HG02623 (cell line): ENCODE data around the gene FOXI2.

Experiments used
- ATAC-seq: cut with Tn5 transposase; IDR thresholded peaks from one replicate; pipeline ENCODE4 v1.9.1; 2021; ENCODE audit warnings: moderate library complexity; ENCODE audit not compliant: unreplicated experiment

FOXI2 gene

GRCh38 chr10:127736915-127737562, at the start of gene FOXI2:
Gene FOXI2, plus strand, starts transcription at chr10:127737185. Its CDS starts 89 bp downstream, at chr10:127737274.
- ATAC-seq: no peak

- ATAC-seq: no peak
Measured at GRCh38 chr10:127687548-127687947, 49.4 kb upstream of the FOXI2 start.

GRCh38 chr10:127690176-127690835, 46.7 kb upstream of the FOXI2 start:
- no peak for ATAC-seq

GRCh38 chr10:127694580-127695193, 42.3 kb upstream of the FOXI2 start:
- no peak for ATAC-seq

GRCh38 chr10:127695431-127695830, 41.6 kb upstream of the FOXI2 start:
- no peak for ATAC-seq

GRCh38 chr10:127698886-127699285, 38.1 kb upstream of the FOXI2 start:
- ATAC-seq: no peak

GRCh38 chr10:127699311-127699710, 37.7 kb upstream of the FOXI2 start:
- ATAC-seq: no peak

- no peak for ATAC-seq
Measured at GRCh38 chr10:127702271-127702670, 34.7 kb upstream of the FOXI2 start.

GRCh38 chr10:127715249-127715648, 21.7 kb upstream of the FOXI2 start:
- ATAC-seq: no peak

- ATAC-seq: no peak
Measured at GRCh38 chr10:127715782-127716378, 21.1 kb upstream of the FOXI2 start.

- no peak for ATAC-seq
Measured at GRCh38 chr10:127720142-127720541, 16.8 kb upstream of the FOXI2 start.

GRCh38 chr10:127720903-127721302, 16.1 kb upstream of the FOXI2 start:
- no peak for ATAC-seq

- no peak for ATAC-seq
Measured at GRCh38 chr10:127734753-127735152, 2.2 kb upstream of the FOXI2 start.

GRCh38 chr10:127735156-127735555, 1.8 kb upstream of the FOXI2 start:
- ATAC-seq: no peak

GRCh38 chr10:127735723-127736221, 1.2 kb upstream of the FOXI2 start:
- no peak for ATAC-seq

GRCh38 chr10:127736222-127736914, 617 bp upstream of the FOXI2 start:
- ATAC-seq: no peak

GRCh38 chr10:127737563-127738511, 852 bp downstream of the FOXI2 start:
- no peak for ATAC-seq

GRCh38 chr10:127738512-127739424, 1.8 kb downstream of the FOXI2 start:
- no peak for ATAC-seq

- no peak for ATAC-seq
Measured at GRCh38 chr10:127739908-127740307, 2.9 kb downstream of the FOXI2 start.
